ENCODE results near the gene SLC4A5.

Gene SLC4A5

GRCh38 chr2:74312913-74313312 lies 30.3 kb downstream of the SLC4A5 start:
- DNase-seq = no peak

- DNase-seq = no peak
Measured at GRCh38 chr2:74307720-74308119, 35.5 kb downstream of the SLC4A5 start.

- no peak for DNase-seq
Measured at GRCh38 chr2:74304332-74305148, 38.7 kb downstream of the SLC4A5 start.

GRCh38 chr2:74302865-74303264 lies 40.4 kb downstream of the SLC4A5 start:
- DNase-seq = no peak

- DNase-seq = no peak
Measured at GRCh38 chr2:74301262-74301661, 42.0 kb downstream of the SLC4A5 start.

- no peak for DNase-seq
Measured at GRCh38 chr2:74300506-74300905, 42.7 kb downstream of the SLC4A5 start.

- DNase-seq = no peak
Measured at GRCh38 chr2:74297950-74298349, 45.3 kb downstream of the SLC4A5 start.

GRCh38 chr2:74297391-74297790 lies 45.8 kb downstream of the SLC4A5 start:
- DNase-seq = no peak

GRCh38 chr2:74293191-74293991 lies 49.8 kb downstream of the SLC4A5 start:
- DNase-seq = no peak

- no peak for DNase-seq
Measured at GRCh38 chr2:74292751-74293150, 50.5 kb downstream of the SLC4A5 start.

GRCh38 chr2:74291886-74292621 lies 51.2 kb downstream of the SLC4A5 start:
- DNase-seq = no peak

- DNase-seq = no peak
Measured at GRCh38 chr2:74291218-74291544, 52.0 kb downstream of the SLC4A5 start.

- peak; percentile 26 for DNase-seq
Measured at GRCh38 chr2:74290466-74291217, 52.6 kb downstream of the SLC4A5 start.

GRCh38 chr2:74290066-74290465 lies 53.1 kb downstream of the SLC4A5 start:
- DNase-seq = no peak

- no peak for DNase-seq
Measured at GRCh38 chr2:74286725-74287124, 56.5 kb downstream of the SLC4A5 start.

- no peak for DNase-seq
Measured at GRCh38 chr2:74281141-74281975, 61.9 kb downstream of the SLC4A5 start.

- no peak for DNase-seq
Measured at GRCh38 chr2:74278694-74279093, 64.5 kb downstream of the SLC4A5 start.

GRCh38 chr2:74278176-74278575 lies 65.0 kb downstream of the SLC4A5 start:
- DNase-seq = no peak

- no peak for DNase-seq
Measured at GRCh38 chr2:74275228-74275627, 68.0 kb downstream of the SLC4A5 start.

- no peak for DNase-seq
Measured at GRCh38 chr2:74269667-74270066, 73.5 kb downstream of the SLC4A5 start.

GRCh38 chr2:74267068-74267467 lies 76.1 kb downstream of the SLC4A5 start:
- peak; percentile 53 for DNase-seq

- no peak for DNase-seq
Measured at GRCh38 chr2:74264281-74264680, 78.9 kb downstream of the SLC4A5 start.
